HG02588 (cell line): ENCODE measurements around the gene PSORS1C2.
"Not testable (repeated sequence)": the region's sequence is repeated elsewhere in the genome, so short reads cannot be mapped to it uniquely, and the experiment has no call there.

ENCODE experiments used
- ATAC-seq: cut with Tn5 transposase; IDR thresholded peaks from one replicate; pipeline ENCODE4 v1.9.1; 2021; ENCODE audit warnings: mild to moderate bottlenecking, moderate library complexity; ENCODE audit not compliant: unreplicated experiment

Gene PSORS1C2

GRCh38 chr6:31138982-31139381 is at the start of gene PSORS1C2:
Gene PSORS1C2 (minus strand): TSS chr6:31139066. CDS start chr6:31139026, 40 bp downstream.
- ATAC-seq = no peak

GRCh38 chr6:31187780-31188194 is 48.9 kb upstream of the PSORS1C2 start:
- no peak for ATAC-seq

DNA sequence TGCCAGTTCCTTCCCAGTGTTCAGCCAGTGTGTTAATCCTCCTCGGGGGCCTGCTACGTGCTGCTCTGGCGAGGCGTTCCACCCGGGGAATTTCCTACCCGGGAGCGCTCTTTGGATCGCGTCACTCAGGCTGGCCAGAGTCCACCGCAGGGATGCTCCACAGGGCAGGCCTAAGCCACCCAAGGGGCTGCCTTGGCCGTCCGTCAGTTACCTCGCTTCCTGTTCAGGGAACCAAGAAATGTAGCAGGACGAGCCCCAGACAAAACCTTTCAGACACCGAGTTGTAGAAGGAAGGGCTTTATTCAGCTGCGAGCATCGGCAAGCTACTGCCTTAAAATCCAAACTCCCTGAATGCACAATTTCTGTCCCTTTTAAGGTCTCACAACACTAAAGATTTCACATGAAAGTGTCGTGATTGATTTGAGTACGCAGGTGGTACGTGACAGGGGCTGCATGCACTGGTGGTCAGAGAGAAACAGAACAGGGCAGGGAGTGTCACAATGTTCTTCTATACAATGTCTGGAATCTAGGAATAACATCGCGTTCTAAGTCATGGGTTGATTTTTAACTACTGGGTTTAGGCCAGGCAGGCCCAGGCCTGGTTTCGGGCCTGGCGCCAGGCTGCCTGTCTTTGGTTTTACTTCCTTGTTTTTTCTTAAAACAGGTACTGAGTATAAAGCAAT is 47.3 kb upstream of the PSORS1C2 start:
- no peak for ATAC-seq

- not testable (repeated sequence) for ATAC-seq
These were observed 46.8 kb upstream of the PSORS1C2 start for GRCh38 chr6:31185695-31186051.

- ATAC-seq = not testable (repeated sequence)
These were observed 45.0 kb upstream of the PSORS1C2 start for GRCh38 chr6:31183859-31184258.

- ATAC-seq = not testable (repeated sequence)
These were observed 44.4 kb upstream of the PSORS1C2 start for GRCh38 chr6:31183287-31183686.

DNA sequence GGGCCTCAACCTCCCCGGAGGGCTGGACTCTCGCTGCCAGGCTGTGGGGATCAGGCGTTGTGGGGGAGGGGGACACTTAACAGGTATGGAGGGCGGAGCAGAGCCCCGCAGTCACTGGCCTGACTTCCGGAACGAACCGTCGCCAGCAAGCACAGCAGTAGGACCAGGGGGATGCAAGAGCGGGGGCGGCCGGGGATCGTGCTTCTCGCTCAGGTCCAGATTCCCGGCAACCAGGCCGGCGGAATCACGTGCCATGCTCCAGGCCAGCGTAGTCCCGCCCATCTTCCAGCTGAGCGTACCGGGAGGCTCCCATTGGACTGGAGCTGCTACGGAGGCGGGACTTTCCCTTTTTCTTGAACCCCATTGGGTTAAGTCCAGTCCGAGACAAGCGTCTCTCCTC is 41.6 kb upstream of the PSORS1C2 start:
- ATAC-seq = no peak

DNA sequence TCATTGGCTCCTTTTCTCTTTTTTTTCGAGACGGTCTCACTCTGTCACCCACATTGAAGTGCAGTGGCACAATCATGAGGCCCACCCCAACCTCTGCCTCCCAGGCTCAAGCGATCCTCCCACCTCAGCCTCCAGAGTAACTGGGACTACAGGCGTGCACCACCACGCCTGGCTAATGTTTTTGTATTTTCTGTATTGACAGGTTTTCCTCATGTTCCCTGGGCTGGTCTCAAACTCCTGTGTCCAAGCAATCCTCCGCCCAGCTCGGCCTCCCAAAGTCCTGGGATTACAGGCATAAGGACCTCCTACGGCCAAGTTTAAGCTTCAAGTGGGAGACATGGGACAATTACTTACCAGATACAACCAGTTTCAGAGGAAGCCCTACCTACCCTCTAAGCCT is 41.0 kb upstream of the PSORS1C2 start:
- ATAC-seq = no peak

GRCh38 chr6:31179042-31179386 is 40.1 kb upstream of the PSORS1C2 start:
- no peak for ATAC-seq

- ATAC-seq = no peak
These were observed 39.5 kb upstream of the PSORS1C2 start for GRCh38 chr6:31178143-31179041.

DNA sequence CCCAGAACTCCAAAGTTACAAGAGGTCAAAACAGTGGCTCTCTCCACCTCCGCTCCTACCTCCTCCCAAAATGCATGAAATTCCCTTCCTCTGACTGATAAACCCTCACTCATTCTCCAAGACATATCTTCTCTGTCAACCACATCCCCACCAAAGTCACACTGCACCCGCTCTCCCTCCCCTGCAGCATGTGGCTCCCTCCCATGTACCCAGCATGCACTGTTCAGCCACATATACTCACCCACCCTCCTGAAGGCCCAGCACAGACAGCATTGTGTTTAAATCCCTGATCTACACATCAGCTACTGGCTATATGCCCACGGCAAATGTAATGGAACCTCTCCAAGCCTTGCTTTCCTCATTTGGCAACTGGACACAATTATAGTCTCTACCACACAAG is 37.1 kb upstream of the PSORS1C2 start:
- no peak for ATAC-seq

DNA sequence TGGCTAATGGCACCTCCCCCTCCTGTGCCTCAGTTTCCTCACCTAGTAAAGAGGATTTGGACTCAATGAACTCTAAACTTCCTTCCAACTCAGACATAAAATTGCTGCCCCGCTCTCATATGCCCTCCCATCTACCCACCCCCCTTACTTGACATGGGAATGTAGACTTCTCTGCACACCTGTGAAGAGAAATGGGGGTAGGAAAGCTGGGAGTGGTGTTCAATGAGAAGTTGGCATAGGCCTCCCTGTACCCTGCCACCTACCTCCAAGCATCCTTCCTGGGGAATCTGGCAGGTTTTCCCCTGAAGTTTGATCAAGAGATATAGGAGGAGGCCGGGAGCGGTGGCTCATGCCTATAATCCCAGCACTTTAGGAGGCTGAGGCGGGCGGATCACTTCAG is 35.5 kb upstream of the PSORS1C2 start:
- ATAC-seq = no peak

GRCh38 chr6:31173406-31173805 is 34.5 kb upstream of the PSORS1C2 start:
- no peak for ATAC-seq

GRCh38 chr6:31172973-31173384 is 34.1 kb upstream of the PSORS1C2 start:
- no peak for ATAC-seq

GRCh38 chr6:31171931-31172905 is 33.4 kb upstream of the PSORS1C2 start:
- ATAC-seq = no peak

GRCh38 chr6:31170987-31171671 is 32.3 kb upstream of the PSORS1C2 start:
- ATAC-seq = no peak

- no peak for ATAC-seq
These were observed 31.7 kb upstream of the PSORS1C2 start, which contains the start of gene POU5F1 for GRCh38 chr6:31170600-31170881. Gene POU5F1 (minus strand): TSS chr6:31170682. CDS start chr6:31170620, 62 bp downstream.

DNA sequence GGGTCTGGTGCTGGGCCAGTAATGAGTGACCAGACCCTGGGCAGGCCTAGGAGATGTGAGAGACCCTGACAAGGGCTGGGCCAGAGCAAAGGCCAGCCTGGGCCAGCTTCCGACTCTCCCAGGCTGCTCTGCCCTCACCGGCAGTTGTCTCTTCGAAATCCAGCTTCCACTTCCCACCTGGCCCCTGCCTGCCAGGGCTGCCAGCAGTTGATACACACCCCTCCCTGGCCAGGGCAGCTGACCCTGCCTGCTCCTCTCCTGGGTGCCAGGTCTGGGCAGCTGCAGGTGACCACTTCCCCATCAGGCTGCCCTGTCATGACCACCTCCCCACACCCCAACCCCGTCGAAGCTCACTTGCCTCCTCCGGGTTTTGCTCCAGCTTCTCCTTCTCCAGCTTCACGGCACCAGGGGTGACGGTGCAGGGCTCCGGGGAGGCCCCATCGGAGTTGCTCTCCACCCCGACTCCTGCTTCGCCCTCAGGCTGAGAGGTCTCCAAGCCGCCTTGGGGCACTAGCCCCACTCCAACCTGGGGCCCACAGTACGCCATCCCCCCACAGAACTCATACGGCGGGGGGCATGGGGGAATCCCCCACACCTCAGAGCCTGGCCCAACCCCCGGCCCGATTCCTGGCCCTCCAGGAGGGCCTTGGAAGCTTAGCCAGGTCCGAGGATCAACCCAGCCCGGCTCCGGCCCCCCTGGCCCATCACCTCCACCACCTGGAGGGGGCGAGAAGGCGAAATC is 31.2 kb upstream of the PSORS1C2 start:
- not testable (repeated sequence) for ATAC-seq

- no peak for ATAC-seq
These were observed 30.4 kb upstream of the PSORS1C2 start for GRCh38 chr6:31169123-31169857.
